GM13976 (cell line): ENCODE data around the gene STK32B.

Source experiments
- DNase-seq: peaks from one replicate; pipeline ENCODE4 v3.0.0; 2012; ENCODE audit warnings: low spot score
- CTCF ChIP-seq: IDR thresholded peaks from 2 replicates; pipeline ENCODE4 v1.5.1; 2012; ENCODE audit warnings: borderline replicate concordance, mild to moderate bottlenecking; ENCODE audit not compliant: insufficient read depth; ENCODE audit errors: extremely low read depth, missing control alignments, control extremely low read depth
- in situ Hi-C: fragments of 300-500 bp; cut with MboI; formaldehyde crosslinking; loops from one replicate; pipeline ENCODE4 v1.12.0; 2022; ENCODE audit warnings: low sequenced_read_pairs, mixed read lengths, inconsistent platforms; ENCODE audit not compliant: unreplicated experiment

STK32B gene

GRCh38 chr4:5036239-5036638 lies 15.0 kb upstream of the STK32B start:
- DNase-seq: no peak
- in situ Hi-C loops: no loop called here
- TF ChIP-seq CTCF: no peak

GRCh38 chr4:5037553-5038551 lies 13.4 kb upstream of the STK32B start:
- in situ Hi-C loops: no loop called here
- TF ChIP-seq CTCF: no peak
- DNase-seq: no peak

GRCh38 chr4:5039800-5040199 lies 11.5 kb upstream of the STK32B start:
- DNase-seq: no peak
- in situ Hi-C loops: no loop called here
- TF ChIP-seq CTCF: no peak

GRCh38 chr4:5040856-5041620 lies 10.2 kb upstream of the STK32B start:
- no peak for TF ChIP-seq CTCF
- no peak for DNase-seq
- in situ Hi-C loops: no loop called here

- no peak for DNase-seq
- no peak for TF ChIP-seq CTCF
- in situ Hi-C loops: no loop called here
Observed at GRCh38 chr4:5041699-5042098, 9.6 kb upstream of the STK32B start.

GRCh38 chr4:5043579-5043978 lies 7.7 kb upstream of the STK32B start:
- no peak for DNase-seq
- in situ Hi-C loops: no loop called here
- TF ChIP-seq CTCF: no peak
